HG03103 (cell line): ENCODE data around the gene HOMER1.

Source experiments
- ATAC-seq: cut with Tn5 transposase; IDR thresholded peaks from one replicate; pipeline ENCODE4 v1.9.1; 2021; ENCODE audit warnings: low read depth; ENCODE audit not compliant: unreplicated experiment

HOMER1 gene

GRCh38 chr5:79333852-79334557 is 179.9 kb downstream of the HOMER1 start:
- ATAC-seq, result no peak

GRCh38 chr5:79330071-79330470 is 183.9 kb downstream of the HOMER1 start:
- no peak for ATAC-seq

- no peak for ATAC-seq
These were observed 184.5 kb downstream of the HOMER1 start for GRCh38 chr5:79329453-79329852.
